Prostate gland (tissue), 2 donors: Measurements from ENCODE around the gene DNPH1.

Experiments used
- POLR2A ChIP-seq: fragments of 450-650 bp; IDR thresholded peaks from one replicate; pipeline ENCODE4 v1.6.1; 2016; ENCODE audit warnings: antibody characterized with exemption, mild to moderate bottlenecking
- POLR2AphosphoS5 ChIP-seq: sonication (generic); formaldehyde crosslinking; IDR thresholded peaks from one replicate; pipeline ENCODE4 v1.6.1; 2017; ENCODE audit warnings: antibody characterized with exemption
- TF ChIP-seq, protein P1 (sequence below), 4 experiments: fragments of 200-600 bp in 2 of 4; fragments of 450-650 bp in 2 of 4; sonication (generic) in 2 of 4; IDR thresholded peaks; 1 replicate in 3 of 4; 2 replicates in 1 of 4; pipeline ENCODE4 v1.5.1; 2016 to 2019; ENCODE audit warnings: antibody characterized with exemption in 4 of 4, mild to moderate bottlenecking in 2 of 4, moderate library complexity in 2 of 4

GRCh38 chr6:43268782-43269272, 39.5 kb upstream of the DNPH1 start:
- TF ChIP-seq, protein P1, sequence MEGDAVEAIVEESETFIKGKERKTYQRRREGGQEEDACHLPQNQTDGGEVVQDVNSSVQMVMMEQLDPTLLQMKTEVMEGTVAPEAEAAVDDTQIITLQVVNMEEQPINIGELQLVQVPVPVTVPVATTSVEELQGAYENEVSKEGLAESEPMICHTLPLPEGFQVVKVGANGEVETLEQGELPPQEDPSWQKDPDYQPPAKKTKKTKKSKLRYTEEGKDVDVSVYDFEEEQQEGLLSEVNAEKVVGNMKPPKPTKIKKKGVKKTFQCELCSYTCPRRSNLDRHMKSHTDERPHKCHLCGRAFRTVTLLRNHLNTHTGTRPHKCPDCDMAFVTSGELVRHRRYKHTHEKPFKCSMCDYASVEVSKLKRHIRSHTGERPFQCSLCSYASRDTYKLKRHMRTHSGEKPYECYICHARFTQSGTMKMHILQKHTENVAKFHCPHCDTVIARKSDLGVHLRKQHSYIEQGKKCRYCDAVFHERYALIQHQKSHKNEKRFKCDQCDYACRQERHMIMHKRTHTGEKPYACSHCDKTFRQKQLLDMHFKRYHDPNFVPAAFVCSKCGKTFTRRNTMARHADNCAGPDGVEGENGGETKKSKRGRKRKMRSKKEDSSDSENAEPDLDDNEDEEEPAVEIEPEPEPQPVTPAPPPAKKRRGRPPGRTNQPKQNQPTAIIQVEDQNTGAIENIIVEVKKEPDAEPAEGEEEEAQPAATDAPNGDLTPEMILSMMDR (IDR thresholded peaks at IDR 0.05) = no peak
- TF ChIP-seq POLR2AphosphoS5 (no peak), POLR2A (no peak)
